Prostate gland (tissue), 2 donors: ENCODE results near the gene ATP6V0D1. TPM values are rescaled to one million over a fixed set of nuclear protein-coding genes. Genes with fewer than 3 reads are reported as not detected.

Experiments
- DNase-seq: peaks from one replicate; pipeline ENCODE4 v3.0.0-alpha.2; 2019; ENCODE audit warnings: low spot score
- H3K27ac ChIP-seq, 2 donors: fragments of 200-600 bp; sonication (generic); 2 replicates each; pipeline ENCODE4 v1.5.1; 2017 to 2019
- H3K27me3 ChIP-seq: fragments of 200-600 bp; sonication (generic); replicated peaks from 2 replicates; pipeline ENCODE4 v1.5.1; 2019; ENCODE audit not compliant: insufficient read depth
- H3K36me3 ChIP-seq, 2 donors: fragments of 200-600 bp; sonication (generic); 1 replicate in 1 of 2; 2 replicates in 1 of 2; pipeline versions ENCODE4 v1.5.1 to v1.8.1; 2017 to 2019
- H3K4me1 ChIP-seq: fragments of 200-600 bp; sonication (generic); replicated peaks from 2 replicates; pipeline ENCODE4 v1.5.1; 2019
- H3K4me3 ChIP-seq, 2 donors: fragments of 200-600 bp; sonication (generic); 2 replicates each; pipeline ENCODE4 v1.5.1; 2017 to 2019
- H3K9me3 ChIP-seq: fragments of 200-600 bp; sonication (generic); 2 replicates; pipeline ENCODE4 v1.5.1; 2017
- POLR2A ChIP-seq: fragments of 450-650 bp; IDR thresholded peaks from one replicate; pipeline ENCODE4 v1.6.1; 2016; ENCODE audit warnings: antibody characterized with exemption, mild to moderate bottlenecking
- POLR2AphosphoS5 ChIP-seq: sonication (generic); formaldehyde crosslinking; IDR thresholded peaks from one replicate; pipeline ENCODE4 v1.6.1; 2017; ENCODE audit warnings: antibody characterized with exemption
- WGBS: methylation state at CpG from one replicate; pipeline ENCODE4 v1.1.5; 2018; 5-methylcytosine and 5-hydroxymethylcytosine counted together
- intact Hi-C: fragments of 100-400 bp; cut with DNase I; formaldehyde crosslinking; loops from one replicate; pipeline ENCODE4 v1.14.2; 2022
- total RNA-seq, 2 donors: library from RNA; depleted of rRNA; stranded (reverse); fragments of >200 nt; gene quantifications; one replicate each; pipeline ENCODE4 v1.1.0, GENCODE V29; 2016
- TF ChIP-seq, protein P1 (sequence below), 4 experiments: fragments of 200-600 bp in 2 of 4; fragments of 450-650 bp in 2 of 4; sonication (generic) in 2 of 4; IDR thresholded peaks; 1 replicate in 3 of 4; 2 replicates in 1 of 4; pipeline ENCODE4 v1.5.1; 2016 to 2019; ENCODE audit warnings: antibody characterized with exemption in 4 of 4, mild to moderate bottlenecking in 2 of 4, moderate library complexity in 2 of 4

Gene ATP6V0D1
- total RNA-seq, 2 donors from 2014 or later = 98.3 to 138 TPM

DNA sequence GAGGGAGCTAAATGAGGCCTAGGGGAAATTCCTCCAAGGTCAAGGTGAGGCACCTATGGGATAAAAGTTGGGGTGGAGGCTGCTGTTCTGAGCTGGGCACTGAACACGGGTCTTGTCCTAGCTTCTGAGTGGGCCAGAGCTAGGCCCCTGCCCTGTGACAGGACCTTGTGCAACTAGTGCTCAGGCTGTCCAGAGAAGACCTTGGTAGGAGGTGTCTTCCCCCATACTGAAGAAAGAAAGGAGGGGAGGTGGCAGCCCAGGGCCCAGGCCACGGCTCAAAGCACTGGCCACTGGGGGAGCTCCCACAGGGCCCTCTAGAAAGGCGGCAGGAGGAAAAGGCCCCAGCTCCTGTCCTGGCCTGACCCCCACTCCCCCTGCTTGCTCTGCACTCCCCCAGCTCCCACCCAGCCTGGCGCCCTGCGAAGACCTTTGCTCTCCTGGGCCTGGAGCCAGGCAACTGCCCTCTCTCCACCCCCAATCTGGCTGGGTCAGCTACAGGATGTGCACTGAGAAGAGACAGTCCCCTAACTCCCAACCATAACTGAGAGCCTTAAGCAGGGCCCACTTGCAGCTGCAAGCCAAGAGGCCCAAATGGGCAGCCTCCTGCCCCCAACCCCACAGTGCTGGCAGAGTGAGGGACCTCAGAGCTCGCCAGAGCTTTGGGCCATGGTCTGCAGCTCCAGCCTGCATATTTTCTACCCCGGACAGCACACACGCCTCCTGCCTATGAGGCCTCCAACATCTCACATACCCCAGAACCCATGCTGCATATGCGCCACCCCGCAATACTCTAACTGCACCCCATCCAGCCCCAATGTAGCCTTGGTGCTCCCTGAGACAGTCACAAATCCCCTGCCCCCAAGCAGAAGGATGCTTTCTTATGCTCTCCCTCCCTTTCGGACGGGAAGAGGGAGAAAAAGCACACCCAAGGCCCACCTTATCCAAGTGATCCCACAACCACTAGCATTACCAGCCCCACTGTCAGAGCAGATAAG lies 34.7 kb downstream of the ATP6V0D1 start:
- H3K27me3 ChIP-seq = no peaks in the 10 kb centered on the region
- no peak overlapping the region for H3K4me3 ChIP-seq
- peak overlapping the region in 1 of 2 donors; percentile 32 for H3K27ac ChIP-seq
- H3K36me3 ChIP-seq = no peaks in the 10 kb centered on the region
- H3K4me1 ChIP-seq = peaks cover 41% of the 10 kb centered on the region
- H3K9me3 ChIP-seq = no peaks in the 10 kb centered on the region
- intact Hi-C loops = no loop called here
- TF ChIP-seq POLR2A (no peak), POLR2AphosphoS5 (no peak)
- TF ChIP-seq, protein P1, sequence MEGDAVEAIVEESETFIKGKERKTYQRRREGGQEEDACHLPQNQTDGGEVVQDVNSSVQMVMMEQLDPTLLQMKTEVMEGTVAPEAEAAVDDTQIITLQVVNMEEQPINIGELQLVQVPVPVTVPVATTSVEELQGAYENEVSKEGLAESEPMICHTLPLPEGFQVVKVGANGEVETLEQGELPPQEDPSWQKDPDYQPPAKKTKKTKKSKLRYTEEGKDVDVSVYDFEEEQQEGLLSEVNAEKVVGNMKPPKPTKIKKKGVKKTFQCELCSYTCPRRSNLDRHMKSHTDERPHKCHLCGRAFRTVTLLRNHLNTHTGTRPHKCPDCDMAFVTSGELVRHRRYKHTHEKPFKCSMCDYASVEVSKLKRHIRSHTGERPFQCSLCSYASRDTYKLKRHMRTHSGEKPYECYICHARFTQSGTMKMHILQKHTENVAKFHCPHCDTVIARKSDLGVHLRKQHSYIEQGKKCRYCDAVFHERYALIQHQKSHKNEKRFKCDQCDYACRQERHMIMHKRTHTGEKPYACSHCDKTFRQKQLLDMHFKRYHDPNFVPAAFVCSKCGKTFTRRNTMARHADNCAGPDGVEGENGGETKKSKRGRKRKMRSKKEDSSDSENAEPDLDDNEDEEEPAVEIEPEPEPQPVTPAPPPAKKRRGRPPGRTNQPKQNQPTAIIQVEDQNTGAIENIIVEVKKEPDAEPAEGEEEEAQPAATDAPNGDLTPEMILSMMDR (IDR thresholded peaks at IDR 0.05) = no peak
- WGBS = 67% methylated on average over 12 of the region's 12 CpGs
- no peak for DNase-seq

GRCh38 chr16:67445441-67445912 lies 35.5 kb downstream of the ATP6V0D1 start:
- Histone ChIP-seq H3K27me3 (no peaks in the 10 kb centered on the region), H3K9me3 (no peaks in the 10 kb centered on the region), H3K27ac (peak overlapping the region in 1 of 2 donors; percentile 32), H3K4me3 (no peak overlapping the region), H3K4me1 (peaks cover 42% of the 10 kb centered on the region), H3K36me3 (no peaks in the 10 kb centered on the region)
- TF ChIP-seq POLR2A (no peak), POLR2AphosphoS5 (no peak)
- TF ChIP-seq, protein P1 (IDR thresholded peaks at IDR 0.05) = no peak
- DNase-seq = no peak
- 67% methylated on average over 3 of the region's 3 CpGs for WGBS
- intact Hi-C loops = no loop called here

- no peaks in the 10 kb centered on the region for H3K36me3 ChIP-seq
- intact Hi-C loops = no loop called here
- no peak overlapping the region for H3K4me3 ChIP-seq
- H3K9me3 ChIP-seq = no peaks in the 10 kb centered on the region
- H3K27me3 ChIP-seq = no peaks in the 10 kb centered on the region
- DNase-seq = no peak
- no peak for TF ChIP-seq POLR2A
- no peak for TF ChIP-seq POLR2AphosphoS5
- TF ChIP-seq, protein P1 (IDR thresholded peaks at IDR 0.05) = no peak
- WGBS = 82% methylated on average over 7 of the region's 7 CpGs
- peaks cover 40% of the 10 kb centered on the region for H3K4me1 ChIP-seq
- peak overlapping the region in 1 of 2 donors; percentile 32 for H3K27ac ChIP-seq
Measured at GRCh38 chr16:67445126-67445426, 35.9 kb downstream of the ATP6V0D1 start.

DNA sequence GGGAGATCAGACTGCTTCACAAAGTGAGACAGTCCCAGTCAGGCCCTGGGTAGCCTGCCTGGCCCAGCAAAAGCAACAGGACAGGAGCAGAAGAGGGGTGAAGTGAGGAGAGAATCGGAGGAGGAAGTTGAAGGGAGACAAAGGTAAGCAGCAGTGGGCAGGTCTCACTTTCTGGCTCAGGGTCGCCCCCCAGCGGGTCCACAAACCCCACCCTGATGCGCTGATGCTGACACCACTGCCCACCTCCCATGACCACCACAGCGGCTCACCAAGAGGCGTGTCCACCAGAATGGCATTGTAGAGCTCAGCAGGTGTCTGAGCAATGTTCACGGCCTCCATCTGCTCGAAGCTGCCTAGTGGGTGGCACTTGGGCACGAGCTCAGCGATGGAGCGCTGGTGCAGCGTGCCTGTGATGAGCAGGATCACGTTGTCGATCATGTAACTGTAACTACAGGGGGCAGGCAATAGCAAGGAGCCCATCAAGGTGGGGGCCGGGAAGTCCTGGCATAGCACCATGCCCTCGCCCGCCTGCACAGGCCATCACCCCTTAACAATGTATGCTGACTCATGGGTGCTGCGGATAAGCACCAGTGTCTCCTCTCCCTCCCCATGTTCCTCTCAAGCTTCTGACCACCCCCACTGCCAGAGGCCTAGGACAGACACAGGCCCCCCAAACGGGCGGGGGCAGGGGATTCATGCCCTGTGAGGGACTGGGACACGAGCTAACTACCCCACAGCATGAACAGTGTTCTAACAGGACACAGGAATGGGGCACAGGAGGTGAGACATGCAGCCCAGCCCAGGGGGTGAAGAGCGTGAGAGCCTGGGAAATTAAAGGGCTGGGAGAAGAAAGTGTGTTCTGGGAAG lies 36.5 kb downstream of the ATP6V0D1 start:
- no peaks in the 10 kb centered on the region for H3K9me3 ChIP-seq
- H3K4me3 ChIP-seq = no peak overlapping the region
- no peaks in the 10 kb centered on the region for H3K27me3 ChIP-seq
- TF ChIP-seq POLR2A (no peak), POLR2AphosphoS5 (no peak)
- TF ChIP-seq, protein P1 (IDR thresholded peaks at IDR 0.05) = no peak
- 76% methylated on average over 22 of the region's 22 CpGs for WGBS
- intact Hi-C loops = no loop called here
- peaks cover 35% of the 10 kb centered on the region for H3K4me1 ChIP-seq
- DNase-seq = no peak
- no peaks in the 10 kb centered on the region for H3K36me3 ChIP-seq
- H3K27ac ChIP-seq = peak overlapping the region in 1 of 2 donors; percentile 81
